Heart left ventricle (tissue), 13 donors: ENCODE data around the gene CDK5.

Experiments
- CTCF ChIP-seq, 12 donors: fragments of 200-600 bp; sonication (generic) in 4 of 12; IDR thresholded peaks; one replicate each; pipeline versions ENCODE4 v1.5.0 to v1.8.0; 2018 to 2022; ENCODE audit warnings: antibody characterized with exemption in 12 of 12, mild to moderate bottlenecking in 5 of 12
- POLR2A ChIP-seq, 2 donors: fragments of 450-650 bp; IDR thresholded peaks; one replicate each; pipeline ENCODE4 v1.6.1; 2017; ENCODE audit warnings: antibody characterized with exemption in 2 of 2, mild to moderate bottlenecking in 2 of 2, moderate library complexity in 2 of 2
- donor health status: ischemic (EF 13 %, LVEDD 7.1; RV severe dilation, severe dysfunction).
- donor health status: DM: no; HTN: yes; CAD: no.
- donor health status: DM: no; HTN: no; CAD: no.
- donor health status: ischemic (EF 25% LVEDD 6.9; RV normal size, moderate dysfunction).
- donor health status: ischemic (EF 25% LVEDD 5.7; RV mildly dilated, moderate dysfunction).
- donor health status: ischemic (EF 35%, LVEDD 5.7; RV mildly dilated, moderate dysfunction).
- donor health status: nonischemic (EF 11% LVEDD 7.7; RV severe dilation, severe dysfunction).
- donor health status: DM: yes; HTN: yes; CAD: no.
- donor health status: PGD.
- donor health status: ischemic (EF 29% LVEDD 5.4; RV normal size, mild dysfunction).
- donor health status: nonischemic (EF 23%, LVEDD 6.1; RV moderate dilation, normal function).

DNA sequence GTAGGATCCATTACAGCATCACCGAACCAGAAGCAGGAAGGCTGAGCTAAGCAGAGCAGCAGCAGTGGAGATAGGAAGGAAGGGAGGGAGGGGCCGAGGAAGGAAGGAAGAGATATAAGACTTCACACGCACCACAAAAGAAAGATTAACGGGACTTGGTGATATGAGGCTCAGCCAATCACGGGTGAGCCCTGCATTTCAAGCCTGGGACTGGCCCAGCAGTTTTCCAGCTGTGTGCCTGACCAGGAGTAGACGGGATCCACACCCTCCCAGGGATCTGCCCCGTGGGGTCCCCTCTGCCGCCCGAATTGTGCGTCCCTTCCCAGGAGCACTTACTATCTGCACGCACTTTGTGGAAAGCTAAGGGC lies 49.6 kb downstream of the CDK5 start:
- TF ChIP-seq CTCF (IDR thresholded peaks at IDR 0.05) (no peak), POLR2A (IDR thresholded peaks at IDR 0.05) (no peak)
